A673 (cell line): ENCODE measurements around the gene CFAP99. TPM values are rescaled to one million over a fixed set of nuclear protein-coding genes. Genes with fewer than 3 reads are reported as not detected.
A peak's percentile ranks its signal among the peaks of the same experiment; 100 is the strongest.

Source experiments
- BruUV-seq: library from RNA; stranded (reverse); fragments of 400-500 nt; replicated peaks from 2 replicates; lab custom pipeline; 2021; lab: Mats Ljungman, UMichigan
- CTCF ChIA-PET: fragments of 300-600 bp; sonication (Branson Sonifier 250); formaldehyde crosslinking; loops from one replicate; lab custom pipeline; 2022; ENCODE audit warnings: antibody characterized with exemption; lab: Charles Lee
- POLR2A ChIA-PET: fragments of 300-600 bp; sonication (Branson Sonifier 250); formaldehyde crosslinking; loops from one replicate; lab custom pipeline; 2022; ENCODE audit warnings: antibody characterized with exemption; ENCODE audit not compliant: low non-redundant PET; lab: Charles Lee
- DNase-seq: peaks from one replicate; pipeline ENCODE4 v3.0.0-alpha.2; 2015; ENCODE audit warnings: low spot score
- H3K27ac ChIP-seq: fragments of 200-600 bp; sonication (generic); 2 replicates; pipeline ENCODE4 v1.5.1; 2016; ENCODE audit warnings: mixed run types, low read depth, mild to moderate bottlenecking, mixed read lengths, antibody characterized with exemption, low read length; ENCODE audit not compliant: poor library complexity, severe bottlenecking
- H3K27me3 ChIP-seq: fragments of 200-600 bp; sonication (generic); replicated peaks from 2 replicates; pipeline ENCODE4 v1.6.1; 2017; ENCODE audit warnings: mixed run types, low read depth, mild to moderate bottlenecking, mixed read lengths, antibody characterized with exemption, low read length; ENCODE audit not compliant: insufficient read depth, poor library complexity
- H3K36me3 ChIP-seq: fragments of 200-600 bp; sonication (generic); 2 replicates; pipeline ENCODE4 v1.6.1; 2016; ENCODE audit warnings: mixed run types, mild to moderate bottlenecking, mixed read lengths, antibody characterized with exemption, low read length; ENCODE audit not compliant: insufficient read depth, poor library complexity, severe bottlenecking
- H3K4me1 ChIP-seq: fragments of 200-600 bp; sonication (generic); 2 replicates; pipeline ENCODE4 v1.6.1; 2017; ENCODE audit warnings: mixed run types, mild to moderate bottlenecking, mixed read lengths, antibody characterized with exemption, low read length; ENCODE audit not compliant: insufficient read depth, poor library complexity, severe bottlenecking
- H3K4me3 ChIP-seq: fragments of 200-600 bp; sonication (generic); 2 replicates; pipeline ENCODE4 v1.5.1; 2016; ENCODE audit warnings: low read depth, mixed run types, mild to moderate bottlenecking, mixed read lengths, low read length; ENCODE audit not compliant: poor library complexity, severe bottlenecking
- H3K9me3 ChIP-seq: fragments of 200-600 bp; sonication (generic); 2 replicates; pipeline ENCODE4 v1.6.1; 2016; ENCODE audit warnings: mixed run types, low read depth, mild to moderate bottlenecking, mixed read lengths, antibody characterized with exemption, low read length; ENCODE audit not compliant: poor library complexity, severe bottlenecking
- CTCF ChIP-seq: fragments of 300-800, 200-600 bp; sonication (generic); conservative IDR thresholded peaks from 2 replicates; pipeline ENCODE4 v1.5.1; 2017; ENCODE audit warnings: low read depth, mild to moderate bottlenecking, antibody characterized with exemption, low read length, moderate library complexity, mixed read lengths
- EZH2 ChIP-seq: fragments of 200-600 bp; sonication (generic); IDR thresholded peaks from 2 replicates; pipeline ENCODE4 v1.6.1; 2017; ENCODE audit warnings: borderline replicate concordance, low read depth, mild to moderate bottlenecking, mixed read lengths, antibody characterized with exemption, low read length; ENCODE audit not compliant: poor library complexity, severe bottlenecking
- intact Hi-C: fragments of 100-400 bp; cut with micrococcal nuclease; formaldehyde crosslinking; loops from one replicate; pipeline ENCODE4 v1.10.0; 2022; ENCODE audit not compliant: unreplicated experiment
- total RNA-seq: library from RNA; stranded (reverse); gene quantifications from 2 replicates; pipeline ENCODE4 v1.2.3, GENCODE V29; 2021

CFAP99 gene
- total RNA-seq, 1 experiment from 2014 or later: not detected

- Histone ChIP-seq H3K27ac (no peak overlapping the region), H3K4me3 (no peak overlapping the region), H3K4me1 (peaks cover 4% of the 10 kb centered on the region), H3K9me3 (no peaks in the 10 kb centered on the region), H3K36me3 (no peaks in the 10 kb centered on the region), H3K27me3 (no peaks in the 10 kb centered on the region)
- CTCF ChIA-PET: no interaction called here
- no peak for DNase-seq
- intact Hi-C loops: no loop called here
- no TSS peak for BruUV-seq
- POLR2A ChIA-PET: no interaction called here
- no peak for TF ChIP-seq CTCF
- TF ChIP-seq EZH2: no peak
These were observed 20.3 kb downstream of the CFAP99 start for GRCh38 chr4:2438822-2439718.

- peak; percentile 88 for DNase-seq
- intact Hi-C loops: loop anchor here (1.0 kb wide), 1 partner anchor 221 kb away; no protein-coding TSS in a partner anchor
- Histone ChIP-seq H3K36me3 (no peaks in the 10 kb centered on the region), H3K9me3 (no peaks in the 10 kb centered on the region), H3K4me1 (no peaks in the 10 kb centered on the region), H3K27me3 (no peaks in the 10 kb centered on the region), H3K4me3 (no peak overlapping the region), H3K27ac (no peak overlapping the region)
- ChIA-PET CTCF (interaction anchor here (0.5 to 1.6 kb wide), 7 partner anchors 14 to 594 kb away, joined by 3 to 13 read pairs (median 4); no protein-coding TSS in a partner anchor), POLR2A (no interaction called here)
- TF ChIP-seq EZH2 (no peak), CTCF (peak; percentile 98)
- no TSS peak for BruUV-seq
These were observed 22.8 kb downstream of the CFAP99 start for GRCh38 chr4:2441393-2442174.

DNA sequence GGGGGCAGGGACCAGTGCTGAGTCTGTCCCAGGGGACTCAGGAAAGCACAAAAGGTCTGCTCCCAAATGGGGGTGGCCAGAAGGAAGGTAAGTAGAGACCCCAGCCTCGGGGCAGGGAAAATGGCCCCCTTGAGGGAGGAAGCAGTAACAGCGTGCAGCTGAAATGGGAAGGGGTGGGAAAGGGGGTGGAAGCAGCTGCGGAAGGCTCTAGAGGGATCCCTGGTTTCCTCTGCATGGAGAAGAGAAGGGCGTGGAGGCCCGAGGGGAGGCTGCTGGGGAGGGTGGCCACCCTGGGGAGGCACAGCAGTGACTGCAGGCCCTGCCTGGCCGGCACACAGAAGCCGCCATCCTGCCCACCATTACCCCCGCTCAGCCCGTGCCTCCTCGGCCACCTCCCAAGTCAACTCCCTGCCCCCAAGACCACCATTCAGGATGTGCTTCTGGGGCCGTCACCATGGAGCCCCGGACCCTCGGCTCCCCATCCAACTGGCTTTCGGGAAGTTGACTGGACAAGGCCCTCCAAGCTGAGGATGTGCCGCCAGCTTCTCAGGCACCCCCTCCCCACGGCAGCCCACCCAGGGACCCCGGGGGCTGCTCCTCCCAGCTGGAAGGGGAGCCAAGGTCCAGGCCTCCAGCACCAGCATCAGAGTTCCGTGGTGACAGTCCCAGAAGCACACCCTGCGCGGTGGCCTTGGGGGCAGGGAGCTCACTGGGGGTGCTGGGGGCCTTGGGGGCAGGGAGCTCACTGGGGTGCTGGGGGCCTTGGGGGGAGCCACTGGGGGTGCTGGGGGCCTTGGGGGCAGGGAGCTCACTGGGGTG, 23.6 kb downstream of the CFAP99 start:
- Histone ChIP-seq H3K27ac (no peak overlapping the region), H3K36me3 (no peaks in the 10 kb centered on the region), H3K27me3 (no peaks in the 10 kb centered on the region), H3K9me3 (no peaks in the 10 kb centered on the region), H3K4me3 (no peak overlapping the region), H3K4me1 (no peaks in the 10 kb centered on the region)
- no TSS peak for BruUV-seq
- no peak for TF ChIP-seq CTCF
- TF ChIP-seq EZH2: no peak
- DNase-seq: peak; percentile 24
- CTCF ChIA-PET: interaction anchor here (0.5 to 1.6 kb wide), 6 partner anchors 16 to 222 kb away, joined by 3 to 13 read pairs (median 4); no protein-coding TSS in a partner anchor
- POLR2A ChIA-PET: interaction anchor here (0.6 kb wide), 1 partner anchor 148 kb away, joined by 11 read pairs; no protein-coding TSS in a partner anchor
- intact Hi-C loops: no loop called here
